Mesodermal cell (in vitro differentiated cells): Measurements from ENCODE around the gene GLRA2.
"Not testable (repeated sequence)": the region's sequence is repeated elsewhere in the genome, so short reads cannot be mapped to it uniquely, and the experiment has no call there.

ENCODE experiments used
- H3K27ac ChIP-seq: 2 replicates; pipeline ENCODE4 v1.7.0; 2013; ENCODE audit warnings: mild to moderate bottlenecking, low read depth, low read length, moderate library complexity; ENCODE audit not compliant: severe bottlenecking
- H3K36me3 ChIP-seq: 2 replicates; pipeline ENCODE4 v1.7.1; 2013; ENCODE audit warnings: mild to moderate bottlenecking, low read length, moderate library complexity; ENCODE audit not compliant: control insufficient read depth, insufficient read depth
- H3K4me1 ChIP-seq: one replicate; pipeline ENCODE4 v1.7.1; 2013; ENCODE audit warnings: mild to moderate bottlenecking, low read length; ENCODE audit not compliant: insufficient read depth, control insufficient read depth, poor library complexity, severe bottlenecking
- H3K4me3 ChIP-seq: 2 replicates; pipeline ENCODE4 v1.7.0; 2013; ENCODE audit warnings: low read length, control low read depth, mild to moderate bottlenecking; ENCODE audit not compliant: insufficient read depth, poor library complexity, severe bottlenecking; ENCODE audit errors: extremely low read depth
- H3K9me3 ChIP-seq: 2 replicates; pipeline ENCODE4 v1.7.1; 2013; ENCODE audit warnings: mild to moderate bottlenecking, low read length, moderate library complexity; ENCODE audit not compliant: control insufficient read depth
- WGBS, 2 experiments: methylation state at CpG; one replicate each; pipeline ENCODE4 v1.1.5; 2013; ENCODE audit warnings: missing lambda C conversion rate in 2 of 2; ENCODE audit not compliant: insufficient coverage in 2 of 2; 5-methylcytosine and 5-hydroxymethylcytosine counted together

GLRA2 gene

GRCh38 chrX:14641681-14642655 is 112.6 kb downstream of the GLRA2 start:
- whole genome bisulfite sequencing, 2 experiments = no CpG with 5 or more reads among the region's 4 CpGs
- Histone ChIP-seq H3K27ac (no peak overlapping the region), H3K36me3 (no peaks in the 10 kb centered on the region), H3K4me3 (no peak overlapping the region), H3K4me1 (no peaks in the 10 kb centered on the region), H3K9me3 (no peaks in the 10 kb centered on the region)

DNA sequence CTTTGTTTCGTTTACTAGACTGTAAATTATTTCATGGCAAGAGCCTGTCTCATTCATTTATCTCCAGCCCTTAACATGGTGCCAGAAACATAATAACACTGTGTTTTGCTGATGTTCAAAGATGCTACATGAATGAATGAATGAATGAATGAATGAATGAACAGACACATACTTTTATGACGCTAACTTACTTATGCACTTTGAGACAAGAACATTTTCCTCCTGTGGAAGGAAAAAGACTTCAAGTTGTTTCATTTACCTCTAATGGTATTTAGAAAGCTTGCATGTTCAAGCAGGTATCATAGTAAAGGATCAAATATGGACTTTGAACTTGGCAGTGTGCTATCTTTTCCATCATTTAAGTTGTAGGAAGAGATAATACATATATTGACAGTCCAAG is 131.6 kb downstream of the GLRA2 start:
- H3K9me3 ChIP-seq = no peaks in the 10 kb centered on the region
- no peaks in the 10 kb centered on the region for H3K36me3 ChIP-seq
- WGBS, 2 experiments = no CpG with 5 or more reads among the region's 2 CpGs

GRCh38 chrX:14670819-14671218 is 141.5 kb downstream of the GLRA2 start:
- Histone ChIP-seq H3K36me3 (no peaks in the 10 kb centered on the region), H3K4me3 (no peak overlapping the region), H3K9me3 (no peaks in the 10 kb centered on the region), H3K4me1 (peaks cover 5% of the 10 kb centered on the region), H3K27ac (no peak overlapping the region)
- WGBS, 2 experiments = no CpG with 5 or more reads among the region's 1 CpG

More for the DNA sequence above, 131.6 kb downstream of the GLRA2 start:
- Histone ChIP-seq H3K4me3 (no peak overlapping the region), H3K27ac (no peak overlapping the region), H3K4me1 (no peaks in the 10 kb centered on the region)

DNA sequence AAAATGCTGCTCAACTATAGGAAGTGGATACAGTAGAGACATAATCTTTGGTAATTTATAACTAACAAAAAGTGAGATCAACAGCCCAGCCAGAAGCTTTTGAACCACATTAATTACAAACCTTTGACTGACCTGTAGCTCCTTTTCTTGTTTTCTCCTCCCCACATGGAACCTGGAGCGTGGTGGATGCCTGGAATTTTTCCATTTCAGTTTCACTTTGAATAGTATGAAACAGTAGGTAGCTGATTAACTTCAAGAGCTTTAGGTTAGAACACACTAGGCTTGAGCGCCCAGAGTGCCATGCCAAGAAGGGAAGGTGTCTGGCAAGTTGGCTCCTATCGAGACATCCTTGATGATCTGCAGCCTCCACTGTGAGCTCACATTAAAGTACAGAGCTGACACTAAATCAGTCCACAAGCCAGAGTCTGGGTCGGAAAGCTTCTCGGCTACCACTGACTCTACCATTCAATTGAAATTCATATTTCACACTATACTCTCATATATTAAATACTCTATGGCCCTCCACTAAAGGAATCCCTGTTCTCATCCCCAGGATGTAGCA is 143.4 kb downstream of the GLRA2 start:
- H3K4me1 ChIP-seq = peaks cover 5% of the 10 kb centered on the region
- no peak overlapping the region for H3K27ac ChIP-seq
- H3K36me3 ChIP-seq = no peaks in the 10 kb centered on the region
- WGBS, 2 experiments = 80% methylated on average over 1 of the region's 5 CpGs; no CpG with 5 or more reads in 1 of the 2 experiments
- H3K9me3 ChIP-seq = no peaks in the 10 kb centered on the region
- H3K4me3 ChIP-seq = no peak overlapping the region

DNA sequence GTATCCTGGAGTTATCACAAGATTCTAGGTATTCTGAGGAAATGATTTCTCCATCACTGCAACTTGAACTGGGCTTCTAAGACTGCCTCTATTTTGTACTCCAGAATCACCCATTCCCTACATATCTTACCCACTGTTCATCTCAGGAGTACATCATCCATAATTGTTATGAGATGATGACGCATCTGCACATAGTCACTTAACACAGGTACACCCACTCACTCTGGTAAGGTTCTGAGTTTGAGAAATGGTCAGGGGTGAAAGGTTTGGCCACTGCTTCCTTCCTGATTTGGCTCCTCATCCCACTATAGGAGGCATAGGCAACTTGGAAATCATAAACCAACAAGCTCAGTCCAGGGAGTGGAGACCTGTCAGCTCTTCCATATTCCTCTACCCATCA is 143.9 kb downstream of the GLRA2 start:
- no peaks in the 10 kb centered on the region for H3K36me3 ChIP-seq
- H3K4me3 ChIP-seq = no peak overlapping the region
- no peaks in the 10 kb centered on the region for H3K9me3 ChIP-seq
- no peak overlapping the region for H3K27ac ChIP-seq
- peaks cover 5% of the 10 kb centered on the region for H3K4me1 ChIP-seq
- WGBS, 2 experiments = no CpG with 5 or more reads among the region's 1 CpG

GRCh38 chrX:14673764-14674163 is 144.4 kb downstream of the GLRA2 start:
- Histone ChIP-seq H3K4me1 (peaks cover 5% of the 10 kb centered on the region), H3K4me3 (no peak overlapping the region), H3K36me3 (no peaks in the 10 kb centered on the region), H3K9me3 (no peaks in the 10 kb centered on the region), H3K27ac (no peak overlapping the region)
- no CpG with 5 or more reads among the region's 4 CpGs for WGBS, 2 experiments

DNA sequence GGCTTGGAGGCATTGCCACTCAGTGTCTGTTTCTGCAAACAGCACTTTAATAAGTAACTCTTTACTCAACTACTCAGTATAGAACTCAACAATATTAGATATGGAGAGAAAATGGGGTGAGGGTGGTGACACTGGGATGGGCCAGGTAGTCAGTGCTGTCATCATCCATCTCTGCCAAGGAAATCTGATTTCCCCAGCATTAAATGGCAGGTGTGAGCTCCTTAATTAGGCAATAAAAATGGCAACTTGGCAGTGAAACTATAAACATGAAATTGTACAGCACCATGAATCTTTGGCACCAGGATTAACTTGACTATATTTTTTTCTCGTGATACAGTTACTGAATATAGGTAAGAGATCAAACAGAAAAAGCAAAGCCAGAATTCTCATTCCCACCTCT is 146.2 kb downstream of the GLRA2 start:
- no CpG with 5 or more reads among the region's 1 CpG for WGBS, 2 experiments
- Histone ChIP-seq H3K9me3 (no peaks in the 10 kb centered on the region), H3K4me3 (no peak overlapping the region), H3K4me1 (peaks cover 5% of the 10 kb centered on the region), H3K27ac (no peak overlapping the region), H3K36me3 (no peaks in the 10 kb centered on the region)

DNA sequence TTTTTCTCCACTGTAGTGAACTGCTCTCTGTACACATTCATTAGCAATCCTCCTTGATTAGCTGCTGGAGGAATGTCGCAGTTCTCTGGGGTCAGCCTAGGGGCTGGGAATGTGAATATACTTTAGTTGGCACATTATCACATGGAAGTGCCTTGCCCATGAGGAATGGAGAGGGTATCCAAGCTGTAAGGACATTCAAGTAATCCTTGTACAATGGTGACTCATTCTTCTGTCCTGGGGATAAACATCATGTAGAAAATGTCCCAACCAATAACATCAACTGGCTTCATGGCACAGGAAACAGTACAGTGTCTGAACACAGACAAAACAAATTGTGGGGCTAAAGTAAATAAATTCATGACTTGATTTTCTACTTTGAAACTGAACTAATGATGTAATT is 147.1 kb downstream of the GLRA2 start:
- no peaks in the 10 kb centered on the region for H3K36me3 ChIP-seq
- no CpG with 5 or more reads among the region's 1 CpG for WGBS, 2 experiments

DNA sequence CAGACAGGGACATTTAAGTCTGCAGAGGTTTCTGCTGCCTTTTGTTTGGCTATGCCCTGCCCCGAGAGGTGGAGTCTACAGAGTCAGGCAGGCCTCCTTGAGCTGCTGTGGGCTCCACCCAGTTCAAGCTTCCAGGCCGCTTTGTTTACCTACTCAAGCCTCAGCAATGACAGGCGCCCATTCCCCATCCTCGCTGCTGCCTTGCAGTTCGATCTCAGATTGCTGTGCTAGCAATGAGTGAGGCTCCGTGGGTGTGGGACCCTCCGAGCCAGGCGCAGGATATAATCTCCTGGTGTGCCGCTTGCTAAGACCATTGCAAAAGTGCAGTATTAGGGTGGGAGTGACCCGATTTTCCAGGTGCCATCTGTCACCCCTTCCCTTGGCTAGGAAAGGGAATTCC is 159.0 kb downstream of the GLRA2 start:
- not testable (repeated sequence) for H3K4me3 ChIP-seq, H3K4me1 ChIP-seq, H3K9me3 ChIP-seq, H3K27ac ChIP-seq, H3K36me3 ChIP-seq
- WGBS, 2 experiments = 90 to 97% methylated on average over 3 to 6 of the region's 10 CpGs

More for the DNA sequence above, 147.1 kb downstream of the GLRA2 start:
- H3K4me1 ChIP-seq = peaks cover 5% of the 10 kb centered on the region
- no peak overlapping the region for H3K27ac ChIP-seq
- H3K9me3 ChIP-seq = no peaks in the 10 kb centered on the region
- no peak overlapping the region for H3K4me3 ChIP-seq

DNA sequence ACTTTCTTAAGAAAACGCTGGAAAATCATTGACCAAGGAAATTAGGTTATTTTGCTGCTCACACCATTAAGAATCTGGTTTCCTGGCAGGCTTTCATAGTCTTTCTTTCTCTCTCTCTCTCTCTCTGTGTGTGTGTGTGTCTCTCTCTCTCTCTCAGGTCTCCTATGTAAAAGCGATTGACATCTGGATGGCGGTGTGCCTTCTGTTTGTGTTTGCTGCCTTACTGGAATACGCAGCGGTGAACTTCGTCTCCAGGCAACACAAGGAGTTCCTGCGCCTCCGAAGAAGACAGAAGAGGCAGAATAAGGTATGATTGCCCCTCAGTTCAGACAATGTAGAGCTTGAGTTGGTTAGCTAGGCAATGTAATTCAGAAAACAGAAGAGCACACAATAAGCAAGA is 161.2 kb downstream of the GLRA2 start:
- no peak overlapping the region for H3K4me3 ChIP-seq
- H3K4me1 ChIP-seq = no peaks in the 10 kb centered on the region
- WGBS, 2 experiments = 97 to 100% methylated on average over 2 to 6 of the region's 8 CpGs

GRCh38 chrX:14694611-14695010 is 165.3 kb downstream of the GLRA2 start:
- H3K4me3 ChIP-seq = no peak overlapping the region
- no peak overlapping the region for H3K27ac ChIP-seq
- H3K9me3 ChIP-seq = no peaks in the 10 kb centered on the region
- no peaks in the 10 kb centered on the region for H3K36me3 ChIP-seq
- no peaks in the 10 kb centered on the region for H3K4me1 ChIP-seq
- WGBS, 2 experiments = 100% methylated on average over 1 to 2 of the region's 2 CpGs

More for the DNA sequence above, 161.2 kb downstream of the GLRA2 start:
- Histone ChIP-seq H3K9me3 (no peaks in the 10 kb centered on the region), H3K36me3 (no peaks in the 10 kb centered on the region), H3K27ac (no peak overlapping the region)
